H4 (cell line): ENCODE measurements around the gene TTC32. TPM values are rescaled to one million over a fixed set of nuclear protein-coding genes. Genes with fewer than 3 reads are reported as not detected.
"Not testable (repeated sequence)": the region's sequence is repeated elsewhere in the genome, so short reads cannot be mapped to it uniquely, and the experiment has no call there.

ENCODE experiments used
- DNase-seq: peaks from one replicate; pipeline ENCODE4 v3.0.0-alpha.2; 2015; ENCODE audit warnings: low spot score
- total RNA-seq: library from RNA; depleted of rRNA; stranded (reverse); fragments of >200 nt; shearing (Covaris generic); gene quantifications from 2 replicates; pipeline ENCODE4 v1.2.3, GENCODE V29; 2014

TTC32 gene
- total RNA-seq, 1 experiment from 2014 or later, result 3.5 TPM

GRCh38 chr2:19899985-19900930 is 1.5 kb downstream of the TTC32 start:
- no peak for DNase-seq

- no peak for DNase-seq
These were observed 3.0 kb downstream of the TTC32 start for GRCh38 chr2:19898592-19899329.

DNA sequence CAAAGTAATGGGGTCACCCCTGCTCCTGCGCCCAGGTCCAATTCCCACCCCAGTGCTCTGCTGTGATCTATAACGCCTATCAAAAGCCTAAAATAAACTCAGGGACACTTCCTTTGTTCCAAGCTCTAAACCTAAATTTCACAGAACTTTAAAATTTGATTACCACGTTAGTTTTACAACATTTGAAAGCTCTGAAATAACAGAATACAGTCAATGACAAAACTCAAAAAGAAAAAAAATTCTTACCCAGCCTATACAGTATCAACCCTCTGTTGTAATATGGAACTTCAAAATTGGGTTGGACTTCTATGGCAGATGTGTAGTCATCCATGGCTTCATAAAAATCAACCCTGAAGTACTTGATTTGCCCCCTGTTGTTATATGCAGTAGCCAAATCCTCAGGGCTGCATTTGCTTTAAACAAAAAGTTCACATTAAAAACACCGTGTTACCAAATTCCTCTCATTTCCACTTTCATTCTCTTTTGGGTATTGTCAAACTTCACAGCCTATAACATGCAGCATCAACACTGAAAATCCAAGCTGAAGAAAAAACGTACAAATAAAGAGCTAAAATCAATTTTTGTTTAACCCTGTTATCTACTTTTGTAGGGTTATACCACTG is 4.0 kb downstream of the TTC32 start:
- no peak for DNase-seq

- no peak for DNase-seq
These were observed 6.2 kb downstream of the TTC32 start for GRCh38 chr2:19895535-19895934.

DNA sequence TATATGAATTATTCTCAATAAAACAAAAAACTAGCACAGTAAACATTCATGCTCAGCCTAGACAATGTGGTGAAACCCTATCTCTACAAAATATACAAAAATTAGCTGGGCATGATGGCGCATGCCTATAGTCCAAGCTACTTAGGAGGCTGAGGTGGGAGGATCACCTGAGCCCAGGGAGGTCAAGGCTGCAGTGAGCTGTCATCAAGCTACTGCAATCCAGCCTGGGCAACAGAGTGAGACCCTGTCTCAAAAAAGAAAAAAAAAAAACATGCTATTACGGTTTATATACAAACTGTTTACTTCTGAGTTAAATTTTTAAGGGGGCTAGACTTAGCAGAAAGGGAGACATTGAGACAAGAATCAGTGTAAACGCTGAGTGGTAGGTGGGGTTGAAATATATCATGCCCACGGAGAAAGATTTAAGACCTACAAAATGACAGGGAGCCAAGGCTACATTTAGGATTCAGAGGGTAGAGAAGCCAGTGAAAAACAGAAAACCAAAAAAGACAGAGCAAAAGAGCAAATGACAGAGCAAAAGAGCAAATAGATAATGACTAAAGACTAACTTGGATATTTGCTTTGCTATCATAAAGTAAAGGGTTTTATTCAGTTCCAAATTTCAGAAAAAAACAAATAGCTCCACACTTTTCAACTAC is 7.5 kb downstream of the TTC32 start:
- DNase-seq, result no peak

- no peak for DNase-seq
These were observed 8.2 kb downstream of the TTC32 start for GRCh38 chr2:19893520-19894133.

- not testable (repeated sequence) for DNase-seq
These were observed 9.8 kb downstream of the TTC32 start for GRCh38 chr2:19891971-19892370.

- DNase-seq, result no peak
These were observed 11.7 kb downstream of the TTC32 start for GRCh38 chr2:19890104-19890503.

- DNase-seq, result no peak
These were observed 13.0 kb downstream of the TTC32 start for GRCh38 chr2:19888831-19889230.

DNA sequence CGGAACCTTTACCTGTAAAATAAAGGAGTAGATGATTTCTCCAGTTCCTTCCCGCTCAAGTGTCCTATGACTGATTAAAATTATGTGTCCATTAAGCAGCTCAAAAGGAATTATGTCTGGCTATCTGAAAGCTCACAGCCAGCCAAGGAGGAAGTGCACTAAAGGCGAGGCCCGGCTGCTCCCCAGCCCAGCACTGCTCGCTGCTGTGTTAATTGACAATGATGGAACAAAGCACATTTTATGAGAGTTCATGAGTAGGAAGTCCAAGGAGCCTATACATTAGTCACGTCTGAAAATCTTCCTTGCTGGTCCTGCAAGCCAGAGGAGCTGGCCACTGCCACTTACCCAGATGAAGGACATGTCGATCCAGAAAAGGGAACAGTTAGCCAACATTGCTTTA is 14.3 kb downstream of the TTC32 start:
- DNase-seq, result no peak

DNA sequence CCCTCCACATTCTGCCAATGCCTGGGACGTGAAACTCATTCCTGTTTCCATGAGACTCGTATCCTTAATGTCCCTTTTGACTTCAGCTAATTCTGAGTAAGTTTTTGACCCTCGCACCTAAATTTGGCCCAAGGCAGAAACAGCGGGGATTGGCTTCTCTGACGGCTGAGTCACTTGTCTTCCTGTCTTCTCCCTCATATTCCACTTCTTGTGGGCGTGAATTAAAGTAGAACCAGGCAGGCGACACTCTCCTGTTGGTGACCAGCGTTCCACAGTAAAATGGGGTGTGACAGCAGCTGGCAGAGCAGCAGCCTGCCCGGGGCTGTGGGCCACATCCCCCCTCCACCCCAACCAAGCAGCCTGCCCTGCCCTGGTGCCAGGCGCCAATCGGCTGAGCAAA is 15.5 kb downstream of the TTC32 start:
- no peak for DNase-seq

DNA sequence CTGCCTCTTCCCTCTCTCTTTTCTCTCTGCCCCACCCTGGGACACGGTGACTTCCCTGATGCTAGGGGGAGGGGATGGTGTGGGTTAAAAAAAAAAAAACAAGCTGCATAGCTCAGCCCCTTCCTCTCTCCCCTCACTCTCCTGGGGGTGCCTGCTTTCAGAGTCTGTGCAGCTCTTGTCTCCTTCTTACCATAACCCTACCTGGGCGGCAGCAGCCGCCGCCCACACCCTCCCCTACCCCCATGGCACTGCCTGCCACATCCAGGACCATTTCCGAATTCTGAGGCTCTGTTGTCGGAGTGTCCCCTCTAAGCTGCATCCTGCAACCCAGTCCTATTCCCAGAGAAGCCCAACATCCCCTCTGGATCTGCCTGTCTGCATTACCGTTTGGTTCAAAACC is 16.0 kb downstream of the TTC32 start:
- no peak for DNase-seq

DNA sequence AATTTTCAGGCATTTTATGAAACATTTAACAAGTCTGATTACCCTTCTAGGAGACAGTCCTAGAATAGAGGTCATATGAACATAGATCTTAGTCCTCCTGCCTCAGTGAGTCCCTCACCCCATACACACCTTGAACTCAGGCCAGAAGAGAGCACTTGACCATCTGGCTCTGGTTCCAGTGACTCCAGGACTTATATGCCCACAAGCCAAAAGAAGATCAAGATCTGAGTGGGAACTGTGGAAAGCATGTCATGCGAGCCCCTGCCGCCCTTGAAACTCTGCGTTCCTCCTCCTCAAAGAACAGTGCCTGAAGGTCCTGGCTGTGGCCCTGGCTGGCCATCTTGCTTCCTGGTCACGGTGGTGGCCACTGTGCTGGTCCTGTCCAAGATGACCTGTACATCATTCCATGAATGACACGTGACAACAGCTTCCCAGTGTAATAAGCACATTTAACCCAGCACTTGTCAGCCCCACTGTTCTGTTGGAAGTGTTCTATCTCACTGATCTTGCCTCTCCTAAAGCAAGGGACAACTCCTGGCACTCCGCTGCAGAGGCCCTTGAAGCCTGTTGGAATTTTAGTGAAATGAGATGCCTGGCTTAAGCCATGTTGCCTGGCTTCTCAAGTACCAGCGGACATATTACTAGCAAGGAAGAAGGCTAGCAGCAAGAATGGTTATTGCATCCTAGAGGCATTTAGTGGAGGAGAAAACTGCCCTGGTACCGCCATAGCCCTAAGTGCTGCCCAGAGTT is 17.6 kb downstream of the TTC32 start:
- no peak for DNase-seq

DNA sequence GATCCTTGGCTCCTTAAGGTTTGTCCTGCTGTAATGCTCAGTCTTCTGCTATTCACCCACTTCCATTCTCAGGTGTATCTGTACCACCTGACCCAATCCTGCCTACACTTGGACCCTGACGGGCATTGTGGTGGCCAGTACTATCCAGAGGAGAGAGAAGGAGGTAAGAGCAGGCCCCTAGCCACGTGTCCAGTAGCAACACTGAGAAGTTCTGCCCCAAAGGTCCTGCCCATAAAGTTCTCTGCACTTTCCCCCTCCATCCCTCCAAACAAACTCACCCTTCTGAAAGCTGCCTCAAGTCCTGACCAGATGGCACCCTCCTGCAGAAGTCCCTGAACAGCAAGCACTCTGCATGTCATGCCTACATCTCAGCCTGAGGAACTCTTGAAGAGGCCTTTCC is 18.3 kb downstream of the TTC32 start:
- no peak for DNase-seq

DNA sequence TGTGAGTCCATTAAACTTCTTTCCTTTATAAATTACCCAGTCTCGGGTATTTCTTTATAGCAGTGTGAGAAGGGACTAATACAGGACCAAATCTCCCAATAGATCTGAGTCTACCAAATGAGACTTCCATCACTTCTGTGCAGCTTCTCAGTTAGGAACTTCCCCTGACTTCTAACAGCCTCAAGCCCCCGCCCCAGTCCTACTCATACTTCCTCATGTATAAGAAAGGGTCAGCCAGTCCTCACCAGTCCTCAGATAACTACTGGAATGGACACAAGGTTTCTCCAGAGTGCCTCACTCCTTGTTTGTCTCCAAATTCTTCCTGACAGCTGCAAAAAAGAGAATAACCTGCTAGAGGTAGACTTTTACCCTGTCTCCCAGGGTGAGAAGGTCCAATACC is 19.5 kb downstream of the TTC32 start:
- no peak for DNase-seq

GRCh38 chr2:19881908-19882265 is 19.9 kb downstream of the TTC32 start:
- no peak for DNase-seq

DNA sequence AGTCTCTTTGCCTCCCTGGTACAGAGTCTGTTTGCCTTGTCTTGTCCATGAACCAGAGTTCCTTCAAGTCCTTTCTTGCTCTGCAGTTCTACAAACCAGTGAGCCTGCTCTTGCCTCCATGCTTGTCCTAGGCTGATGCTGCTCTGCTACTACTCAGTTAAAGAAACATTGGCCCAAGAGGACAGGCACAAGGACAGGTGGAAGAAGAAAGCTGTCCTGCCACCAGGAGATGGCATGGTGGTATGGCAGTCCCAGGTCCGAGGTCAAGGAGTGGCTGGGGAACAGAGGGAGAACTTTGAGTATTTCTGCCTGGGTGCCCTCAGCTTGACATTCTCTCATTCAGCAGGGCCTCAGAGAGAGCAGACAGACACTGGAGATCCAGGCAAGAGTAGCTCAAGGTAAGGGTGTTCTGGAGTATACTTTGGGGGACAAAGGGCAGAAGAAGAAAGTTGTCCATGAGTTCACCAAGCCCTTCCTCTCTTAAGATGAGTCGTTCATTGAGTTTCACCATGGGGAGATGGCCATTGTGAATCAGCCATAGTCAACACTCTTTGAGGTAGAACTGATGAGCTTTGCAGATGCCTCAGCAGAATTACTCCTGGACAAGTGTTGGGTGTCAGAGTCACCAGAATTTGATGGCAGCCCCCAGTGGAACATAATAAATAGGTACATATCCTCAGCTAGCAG is 20.4 kb downstream of the TTC32 start:
- no peak for DNase-seq

- DNase-seq, result not testable (repeated sequence)
These were observed 21.6 kb downstream of the TTC32 start for GRCh38 chr2:19880191-19880590.

GRCh38 chr2:19879120-19879519 is 22.7 kb downstream of the TTC32 start:
- DNase-seq, result no peak
